NB4 (cell line): ENCODE measurements around the gene CNOT9.

Experiments
- MYC ChIP-seq: IDR thresholded peaks from 2 replicates; pipeline ENCODE4 v1.6.1; 2011; ENCODE audit warnings: low read depth, low read length
- POLR2A ChIP-seq: IDR thresholded peaks from 2 replicates; pipeline ENCODE4 v1.6.1; 2011; ENCODE audit warnings: mild to moderate bottlenecking; ENCODE audit not compliant: insufficient read length; ENCODE audit errors: extremely low read depth
- TF ChIP-seq, protein P1 (sequence below): IDR thresholded peaks from one replicate; pipeline ENCODE4 v1.5.1; 2012; ENCODE audit warnings: low read depth, low read length
- TF ChIP-seq, protein P2 (sequence below): IDR thresholded peaks from 2 replicates; pipeline ENCODE4 v1.6.1; 2011; ENCODE audit warnings: low read depth, low read length

DNA sequence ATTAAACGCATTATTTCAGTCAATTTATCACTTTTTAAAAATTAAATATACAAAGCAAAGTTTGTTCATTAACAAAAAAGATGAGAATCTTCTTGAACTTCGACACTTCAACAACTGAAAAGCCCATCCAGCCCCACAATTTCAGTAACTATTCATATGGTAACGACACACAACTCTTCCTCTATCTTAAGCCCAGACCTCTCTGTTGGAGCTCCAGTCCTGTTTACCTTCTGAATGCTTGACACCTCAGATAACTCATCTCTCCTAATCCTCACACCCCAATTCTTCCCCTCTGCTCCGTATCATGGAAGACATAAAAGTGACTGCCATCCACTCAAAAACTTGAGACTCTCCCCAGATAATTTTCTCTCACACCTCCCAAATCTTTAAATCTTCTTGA is 13.1 kb upstream of the CNOT9 start:
- TF ChIP-seq MYC = no peak
- TF ChIP-seq POLR2A = no peak
- TF ChIP-seq, protein P1, sequence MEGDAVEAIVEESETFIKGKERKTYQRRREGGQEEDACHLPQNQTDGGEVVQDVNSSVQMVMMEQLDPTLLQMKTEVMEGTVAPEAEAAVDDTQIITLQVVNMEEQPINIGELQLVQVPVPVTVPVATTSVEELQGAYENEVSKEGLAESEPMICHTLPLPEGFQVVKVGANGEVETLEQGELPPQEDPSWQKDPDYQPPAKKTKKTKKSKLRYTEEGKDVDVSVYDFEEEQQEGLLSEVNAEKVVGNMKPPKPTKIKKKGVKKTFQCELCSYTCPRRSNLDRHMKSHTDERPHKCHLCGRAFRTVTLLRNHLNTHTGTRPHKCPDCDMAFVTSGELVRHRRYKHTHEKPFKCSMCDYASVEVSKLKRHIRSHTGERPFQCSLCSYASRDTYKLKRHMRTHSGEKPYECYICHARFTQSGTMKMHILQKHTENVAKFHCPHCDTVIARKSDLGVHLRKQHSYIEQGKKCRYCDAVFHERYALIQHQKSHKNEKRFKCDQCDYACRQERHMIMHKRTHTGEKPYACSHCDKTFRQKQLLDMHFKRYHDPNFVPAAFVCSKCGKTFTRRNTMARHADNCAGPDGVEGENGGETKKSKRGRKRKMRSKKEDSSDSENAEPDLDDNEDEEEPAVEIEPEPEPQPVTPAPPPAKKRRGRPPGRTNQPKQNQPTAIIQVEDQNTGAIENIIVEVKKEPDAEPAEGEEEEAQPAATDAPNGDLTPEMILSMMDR = no peak
- TF ChIP-seq, protein P2, sequence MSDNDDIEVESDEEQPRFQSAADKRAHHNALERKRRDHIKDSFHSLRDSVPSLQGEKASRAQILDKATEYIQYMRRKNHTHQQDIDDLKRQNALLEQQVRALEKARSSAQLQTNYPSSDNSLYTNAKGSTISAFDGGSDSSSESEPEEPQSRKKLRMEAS = no peak
